ENCODE measurements around the gene IRF1. TPM values are rescaled to one million over a fixed set of nuclear protein-coding genes. Genes with fewer than 3 reads are reported as not detected.
"Not testable (repeated sequence)": the region's sequence is repeated elsewhere in the genome, so short reads cannot be mapped to it uniquely, and the experiment has no call there.

The IRF1 gene
- total RNA-seq, 1 donor from 2014 or later, result 50.1 TPM

- peak overlapping the region; percentile 99 for H3K27ac Mint-ChIP-seq
- no peak for DNase-seq (ENCODE audit: extremely low spot score, unreplicated experiment)
- no peaks in the 10 kb centered on the region for H3K27me3 Mint-ChIP-seq
Measured at GRCh38 chr5:132445640-132445923, 45.0 kb downstream of the IRF1 start.

GRCh38 chr5:132444841-132445639, 45.5 kb downstream of the IRF1 start:
- no peaks in the 10 kb centered on the region for H3K27me3 Mint-ChIP-seq
- peak overlapping the region; percentile 76 for H3K4me3 Mint-ChIP-seq
- H3K27ac Mint-ChIP-seq, result peak overlapping the region; percentile 99
- no peak for DNase-seq (ENCODE audit: extremely low spot score, unreplicated experiment)
- peaks cover 15% of the 10 kb centered on the region for H3K4me1 Mint-ChIP-seq (ENCODE audit: unreplicated experiment)
- no peaks in the 10 kb centered on the region for H3K9me3 Mint-ChIP-seq
- no peaks in the 10 kb centered on the region for H3K36me3 Mint-ChIP-seq
- TF ChIP-seq CTCF (conservative IDR thresholded peaks at IDR 0.05), result no peak

More at GRCh38 chr5:132445640-132445923, 45.0 kb downstream of the IRF1 start:
- TF ChIP-seq CTCF (conservative IDR thresholded peaks at IDR 0.05), result no peak
- H3K9me3 Mint-ChIP-seq, result no peaks in the 10 kb centered on the region
- H3K36me3 Mint-ChIP-seq, result no peaks in the 10 kb centered on the region
- H3K4me1 Mint-ChIP-seq (ENCODE audit: unreplicated experiment), result peaks cover 18% of the 10 kb centered on the region
- peak overlapping the region; percentile 76 for H3K4me3 Mint-ChIP-seq

GRCh38 chr5:132444061-132444460, 46.5 kb downstream of the IRF1 start:
- no peak for DNase-seq (ENCODE audit: extremely low spot score, unreplicated experiment)
- Mint-ChIP-seq H3K4me1 (ENCODE audit: unreplicated experiment) (peaks cover 15% of the 10 kb centered on the region), H3K27ac (peak overlapping the region; percentile 99), H3K36me3 (no peaks in the 10 kb centered on the region), H3K9me3 (no peaks in the 10 kb centered on the region), H3K4me3 (no peak overlapping the region), H3K27me3 (no peaks in the 10 kb centered on the region)
- TF ChIP-seq CTCF (conservative IDR thresholded peaks at IDR 0.05), result no peak

- H3K4me1 Mint-ChIP-seq (ENCODE audit: unreplicated experiment), result peaks cover 26% of the 10 kb centered on the region
Measured at GRCh38 chr5:132439521-132440089, 51.0 kb downstream of the IRF1 start.

GRCh38 chr5:132438917-132439316, 51.7 kb downstream of the IRF1 start:
- no peaks in the 10 kb centered on the region for H3K36me3 Mint-ChIP-seq
- H3K4me1 Mint-ChIP-seq (ENCODE audit: unreplicated experiment), result peaks cover 29% of the 10 kb centered on the region
- no peaks in the 10 kb centered on the region for H3K27me3 Mint-ChIP-seq
- no peaks in the 10 kb centered on the region for H3K9me3 Mint-ChIP-seq
- DNase-seq (ENCODE audit: extremely low spot score, unreplicated experiment), result no peak
- H3K27ac Mint-ChIP-seq, result no peak overlapping the region
- H3K4me3 Mint-ChIP-seq, result no peak overlapping the region
- no peak for TF ChIP-seq CTCF (conservative IDR thresholded peaks at IDR 0.05)

More at GRCh38 chr5:132439521-132440089, 51.0 kb downstream of the IRF1 start:
- Mint-ChIP-seq H3K27ac (peak overlapping the region; percentile 31), H3K9me3 (no peaks in the 10 kb centered on the region), H3K27me3 (no peaks in the 10 kb centered on the region), H3K4me3 (no peak overlapping the region), H3K36me3 (no peaks in the 10 kb centered on the region)
- TF ChIP-seq CTCF (conservative IDR thresholded peaks at IDR 0.05), result no peak
- no peak for DNase-seq (ENCODE audit: extremely low spot score, unreplicated experiment)

- not testable (repeated sequence) for H3K4me3 Mint-ChIP-seq; H3K27me3 Mint-ChIP-seq; H3K36me3 Mint-ChIP-seq; H3K9me3 Mint-ChIP-seq; DNase-seq (ENCODE audit: extremely low spot score, unreplicated experiment)
- H3K27ac Mint-ChIP-seq, result peak overlapping the region; percentile 83
- peaks cover 30% of the 10 kb centered on the region for H3K4me1 Mint-ChIP-seq (ENCODE audit: unreplicated experiment)
Measured at GRCh38 chr5:132438267-132438645, 52.3 kb downstream of the IRF1 start.
